ENCODE measurements around the gene PER1. TPM values are rescaled to one million over a fixed set of nuclear protein-coding genes. Genes with fewer than 3 reads are reported as not detected.
"Not testable (repeated sequence)": the region's sequence is repeated elsewhere in the genome, so short reads cannot be mapped to it uniquely, and the experiment has no call there.

Gene PER1
- 37.1 and 43.5 TPM in 2 replicates for total RNA-seq (2014; rRNA removed; shearing (Covaris generic))

- peak; percentile 92 for DNase-seq (ENCODE audit: low spot score)
Observed at GRCh38 chr17:8152112-8152775, at the start of gene PER1. Gene PER1 (minus strand): TSS chr17:8152404. CDS start chr17:8150706, 1,698 bp downstream.

DNA sequence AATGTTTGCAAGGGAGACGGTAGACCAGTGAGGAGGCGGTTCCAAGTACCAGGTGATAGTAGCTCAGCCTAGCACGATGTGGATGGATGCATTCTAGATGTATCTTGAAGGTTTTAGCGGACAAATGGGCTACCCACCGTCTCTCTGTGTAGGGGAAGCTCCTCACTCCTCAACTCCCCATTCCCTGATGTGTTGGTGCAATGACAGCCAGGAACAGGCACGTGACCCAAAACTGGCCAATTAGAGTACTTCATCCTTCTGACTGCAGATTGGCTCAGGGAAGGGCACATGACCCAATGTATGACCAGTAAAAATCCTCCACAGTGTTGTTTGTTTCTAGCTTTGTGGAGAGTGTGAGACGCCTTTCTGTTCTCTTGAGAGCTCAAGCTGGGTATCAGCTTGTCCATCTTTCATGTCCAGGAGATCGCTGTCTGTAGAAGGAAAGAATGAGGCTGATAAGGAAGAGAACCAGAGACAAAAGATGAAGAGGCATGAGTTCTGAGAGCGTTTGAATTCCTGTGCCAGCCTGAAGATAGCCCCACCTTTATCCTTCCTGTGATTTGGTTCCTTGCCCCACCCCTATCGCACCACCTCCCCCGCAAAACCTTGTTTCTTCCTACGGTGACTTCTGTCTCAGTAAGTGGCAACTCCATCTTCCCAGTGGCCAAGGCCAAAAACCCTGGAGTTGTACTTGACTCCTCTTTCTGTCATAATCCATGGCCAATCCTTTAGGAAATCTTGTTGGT is 40.0 kb upstream of the PER1 start:
- peak; percentile 88 for DNase-seq (ENCODE audit: low spot score)

DNA sequence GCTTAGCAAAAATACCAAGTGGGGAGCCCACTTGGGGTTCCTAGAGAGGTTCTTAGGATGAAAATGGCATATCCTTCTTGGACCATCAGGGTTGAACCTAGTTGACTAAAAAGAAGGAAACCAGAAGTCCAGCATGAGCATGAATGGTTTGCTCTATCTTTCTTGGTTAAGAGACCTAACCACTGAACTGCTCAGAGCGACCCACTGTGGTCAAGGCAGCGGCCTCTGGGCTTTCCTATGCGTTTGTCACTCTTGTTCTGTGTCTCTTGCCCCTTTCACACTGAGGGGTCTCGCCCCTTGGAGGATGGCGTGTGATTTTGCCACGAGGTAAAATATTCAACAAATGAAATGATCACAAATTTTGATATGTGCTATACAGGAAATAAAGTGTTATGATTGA is 38.3 kb upstream of the PER1 start:
- no peak for DNase-seq (ENCODE audit: low spot score)

- DNase-seq (ENCODE audit: low spot score) = peak; percentile 92
Observed at GRCh38 chr17:8189711-8190477, 37.7 kb upstream of the PER1 start, which contains the start of gene BORCS6. Gene BORCS6 (minus strand): TSS chr17:8190180. CDS start chr17:8190140, 40 bp downstream.

- DNase-seq (ENCODE audit: low spot score) = peak; percentile 12
Observed at GRCh38 chr17:8189041-8189710, 37.0 kb upstream of the PER1 start.

- DNase-seq (ENCODE audit: low spot score) = no peak
Observed at GRCh38 chr17:8188263-8188839, 36.1 kb upstream of the PER1 start.

DNA sequence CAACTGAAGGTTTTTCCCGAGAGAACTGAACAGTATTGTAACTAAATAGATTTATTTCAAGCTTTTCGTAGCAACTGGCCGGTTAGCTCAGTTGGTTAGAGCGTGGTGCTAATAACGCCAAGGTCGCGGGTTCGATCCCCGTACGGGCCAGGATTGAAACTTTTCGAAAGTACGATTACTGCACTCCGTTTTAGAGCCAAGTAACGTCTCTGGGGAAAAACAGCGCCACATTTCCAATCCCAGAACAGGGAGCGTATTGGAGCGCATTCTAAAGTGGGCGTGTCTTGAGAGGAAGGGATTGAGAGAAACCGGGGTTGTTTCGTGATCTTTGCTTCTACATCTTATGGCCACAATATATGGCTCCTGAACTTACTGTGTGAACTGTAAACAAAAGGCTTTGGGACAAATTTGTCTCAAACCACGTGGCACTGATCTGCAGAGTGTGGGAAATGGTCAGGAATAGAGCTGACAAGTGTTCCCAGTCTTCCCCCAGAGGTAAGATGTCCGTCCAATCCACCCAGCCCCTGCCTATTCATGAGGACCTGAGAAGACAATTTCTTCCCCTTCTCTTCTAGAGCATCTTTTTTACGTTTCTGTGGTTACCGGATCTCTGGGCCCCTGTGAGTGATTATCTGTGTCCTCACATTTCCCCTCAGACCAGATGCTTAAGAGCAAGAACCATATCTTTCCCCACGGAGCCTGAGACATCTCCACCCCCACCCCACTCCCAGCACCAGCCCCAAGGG is 35.5 kb upstream of the PER1 start:
- DNase-seq (ENCODE audit: low spot score) = peak; percentile 98

DNA sequence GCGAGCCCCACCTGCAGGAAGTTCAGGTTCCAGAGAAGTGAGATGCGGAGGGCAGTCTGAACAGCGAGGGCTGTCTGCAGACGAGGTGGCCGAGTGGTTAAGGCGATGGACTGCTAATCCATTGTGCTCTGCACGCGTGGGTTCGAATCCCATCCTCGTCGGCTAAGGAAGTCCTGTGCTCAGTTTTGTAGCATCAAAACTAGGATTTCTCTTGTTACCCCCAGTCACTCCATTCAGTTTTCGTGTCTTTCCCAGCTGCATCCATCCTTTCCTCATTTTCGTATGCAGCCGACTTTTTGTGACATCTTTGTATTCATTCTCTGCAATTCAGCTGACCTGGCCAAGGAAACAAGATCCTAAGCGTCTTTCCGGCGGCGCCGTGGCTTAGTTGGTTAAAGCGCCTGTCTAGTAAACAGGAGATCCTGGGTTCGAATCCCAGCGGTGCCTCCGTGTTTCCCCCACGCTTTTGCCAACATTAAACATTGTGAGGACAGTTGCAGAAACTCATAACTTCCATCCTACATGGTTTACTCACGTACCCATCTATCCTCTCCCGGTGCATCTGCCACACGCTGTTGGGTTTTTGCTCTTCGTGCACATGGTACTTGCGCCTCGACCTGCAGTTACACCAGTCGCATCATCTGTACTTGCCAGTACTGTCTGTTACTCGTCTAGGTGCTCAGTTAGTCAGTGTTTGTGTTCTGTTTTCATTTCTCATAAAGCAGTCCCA is 34.7 kb upstream of the PER1 start:
- peak; percentile 95 for DNase-seq (ENCODE audit: low spot score)

DNA sequence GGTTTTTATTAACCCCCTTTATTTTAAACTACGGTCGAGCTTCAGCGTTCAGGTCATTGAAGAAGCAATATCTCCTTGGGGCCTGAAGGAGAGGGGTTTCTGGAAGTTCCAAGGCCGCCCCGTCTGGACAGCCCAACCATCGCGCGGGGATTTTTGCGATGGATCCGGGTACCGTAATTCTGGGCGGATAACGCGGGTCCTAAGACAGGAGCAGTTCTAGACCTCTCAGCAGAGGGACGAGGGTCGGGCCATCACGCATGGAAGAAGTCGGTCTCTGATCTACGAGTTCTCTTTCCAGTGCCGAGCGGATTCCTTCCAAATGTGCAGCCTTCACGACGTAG is 34.2 kb upstream of the PER1 start:
- no peak for DNase-seq (ENCODE audit: low spot score)

DNA sequence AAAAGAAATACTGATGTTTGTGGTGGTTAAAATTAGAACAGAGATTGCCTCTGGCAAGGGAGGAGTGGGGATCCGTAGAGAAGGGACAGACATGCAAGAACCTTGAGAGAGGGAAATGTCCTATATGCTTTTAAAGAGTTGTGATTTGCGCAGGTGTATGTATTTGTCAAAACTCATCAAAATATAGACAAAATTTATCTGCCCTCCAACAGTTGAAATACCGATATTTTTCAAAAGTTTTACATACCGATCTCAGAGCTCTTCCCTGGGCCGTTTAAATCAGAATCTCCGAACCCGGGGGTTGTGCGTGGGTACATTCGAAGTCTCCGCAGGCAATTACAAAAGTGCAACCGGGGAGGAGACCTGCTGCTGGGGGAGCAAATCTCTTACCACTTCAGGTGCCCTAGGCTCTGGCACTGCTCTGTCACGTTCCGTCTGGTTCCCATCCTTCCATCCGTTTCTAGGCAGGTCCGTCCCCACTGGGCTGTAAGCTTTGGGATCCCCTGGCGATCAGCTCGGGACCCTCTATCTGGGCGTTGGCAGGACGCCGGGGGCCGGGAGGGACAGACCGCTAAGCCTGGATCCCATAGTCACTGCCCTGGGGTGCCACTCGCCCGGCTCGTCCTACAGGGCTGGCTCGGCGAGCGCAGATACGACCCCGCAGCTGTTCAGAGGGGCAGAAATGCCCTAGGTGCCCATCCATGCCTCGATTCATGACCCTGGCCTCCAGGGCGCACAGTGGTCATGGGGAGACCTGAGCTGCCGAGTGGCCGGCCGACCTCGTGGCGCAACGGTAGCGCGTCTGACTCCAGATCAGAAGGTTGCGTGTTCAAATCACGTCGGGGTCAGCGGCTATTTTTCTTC is 33.6 kb upstream of the PER1 start:
- DNase-seq (ENCODE audit: low spot score) = peak; percentile 80

GRCh38 chr17:8176998-8177731 is 25.0 kb upstream of the PER1 start:
- DNase-seq (ENCODE audit: low spot score) = no peak

DNA sequence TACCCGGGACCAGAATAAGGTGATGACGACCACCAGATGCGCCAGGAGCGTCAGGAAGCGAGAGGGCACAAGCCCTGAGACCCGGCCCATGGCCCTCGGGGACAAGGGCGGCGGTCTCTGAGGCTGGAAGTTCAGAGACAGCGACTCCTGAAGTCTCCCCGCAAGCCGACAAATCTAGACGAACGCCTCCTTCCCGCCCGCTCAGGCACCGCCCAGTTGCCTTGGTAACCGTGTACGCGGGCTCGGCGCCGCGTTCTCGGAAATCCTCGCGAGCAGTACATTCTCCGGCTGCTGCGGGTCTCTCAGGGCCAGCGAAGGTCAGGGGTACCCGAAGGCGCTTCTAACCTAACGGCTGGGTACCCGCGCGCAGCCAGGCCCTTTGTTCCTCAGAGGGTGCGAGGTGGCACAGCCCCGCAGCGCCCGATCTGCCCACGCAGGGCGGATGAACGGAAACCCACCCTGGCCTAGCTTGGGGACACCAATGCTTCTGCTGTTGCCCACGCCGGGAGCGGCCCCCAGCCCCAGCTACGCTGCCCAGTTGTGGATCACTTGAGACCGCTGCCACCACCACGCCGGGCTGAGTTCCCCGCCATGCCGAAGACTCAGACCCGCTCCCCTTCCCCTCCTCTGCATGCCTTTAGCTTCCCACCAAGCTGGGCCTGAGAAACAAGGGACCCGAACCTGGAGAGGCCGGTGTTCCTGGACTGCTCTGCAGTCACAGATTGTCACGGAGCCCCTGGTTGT is 24.2 kb upstream of the PER1 start, which contains the start of gene TMEM107:
TMEM107 (minus strand) TSS at position 184 of the 744 bp plus-strand sequence; CDS start at position 90, 94 bp downstream.
- DNase-seq (ENCODE audit: low spot score) = peak; percentile 72

DNA sequence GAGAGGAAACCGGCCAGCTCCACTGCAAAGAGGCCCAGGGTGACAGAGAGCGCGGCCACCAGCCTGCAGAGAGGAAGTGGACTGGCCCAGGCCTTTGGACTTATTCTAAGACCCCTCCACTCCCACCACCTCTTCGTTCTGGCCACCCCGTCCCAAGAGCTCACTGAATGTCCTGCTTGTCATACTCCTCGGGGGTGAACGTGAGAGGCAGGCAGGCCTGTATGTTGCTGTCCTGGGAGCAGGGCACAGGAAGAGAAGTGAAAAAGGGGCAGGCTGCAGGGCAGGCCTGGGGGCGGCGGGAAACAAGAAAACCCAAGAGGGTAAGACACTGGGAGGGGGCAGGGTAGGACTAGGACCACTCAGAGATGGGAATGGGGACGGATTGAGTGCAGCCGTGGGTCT is 23.6 kb upstream of the PER1 start:
- no peak for DNase-seq (ENCODE audit: low spot score)

- DNase-seq (ENCODE audit: low spot score) = no peak
Observed at GRCh38 chr17:8173871-8174322, 21.7 kb upstream of the PER1 start.

DNA sequence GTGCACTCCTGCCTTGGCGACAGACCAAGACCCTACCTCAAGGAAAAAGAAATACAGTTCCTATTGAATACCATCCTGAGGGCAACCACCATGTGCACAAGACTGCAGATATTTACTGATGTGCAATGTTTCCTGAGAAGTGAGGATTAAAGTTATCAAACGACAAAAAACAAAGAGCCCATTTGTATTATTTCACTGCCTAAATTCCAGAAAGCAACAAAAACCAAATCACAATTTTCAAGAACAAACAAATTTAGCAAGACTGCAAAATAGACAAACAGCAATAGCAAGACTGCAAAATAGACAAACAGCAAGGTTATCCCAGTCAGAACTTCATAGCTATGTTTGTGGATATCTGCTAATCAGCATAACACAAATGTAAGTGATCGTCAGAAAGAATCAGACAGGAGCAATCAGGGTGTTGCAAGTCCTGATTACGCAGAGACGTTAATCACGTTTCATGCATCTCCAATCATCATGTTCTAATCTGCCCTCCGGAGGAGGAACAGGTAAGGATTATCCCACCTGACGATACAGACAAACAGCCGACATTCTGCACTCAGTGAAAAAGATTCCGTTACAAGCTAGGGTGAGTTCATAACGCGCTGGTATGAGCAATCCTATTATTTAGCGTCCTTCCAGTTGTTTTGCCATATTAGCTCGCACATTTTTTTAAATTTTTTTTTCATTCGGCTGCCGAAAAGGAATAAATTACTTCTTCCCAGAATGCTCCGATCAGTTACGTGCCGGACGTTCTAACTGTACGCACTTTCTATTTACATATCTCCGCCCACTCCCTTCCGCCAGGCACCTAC is 21.1 kb upstream of the PER1 start:
- DNase-seq (ENCODE audit: low spot score) = peak; percentile 94

- DNase-seq (ENCODE audit: low spot score) = not testable (repeated sequence)
Observed at GRCh38 chr17:8170186-8170585, 18.0 kb upstream of the PER1 start.

Measured in HT-29 (cell line).